ENCODE measurements around the gene ATP6V1F.

DNA sequence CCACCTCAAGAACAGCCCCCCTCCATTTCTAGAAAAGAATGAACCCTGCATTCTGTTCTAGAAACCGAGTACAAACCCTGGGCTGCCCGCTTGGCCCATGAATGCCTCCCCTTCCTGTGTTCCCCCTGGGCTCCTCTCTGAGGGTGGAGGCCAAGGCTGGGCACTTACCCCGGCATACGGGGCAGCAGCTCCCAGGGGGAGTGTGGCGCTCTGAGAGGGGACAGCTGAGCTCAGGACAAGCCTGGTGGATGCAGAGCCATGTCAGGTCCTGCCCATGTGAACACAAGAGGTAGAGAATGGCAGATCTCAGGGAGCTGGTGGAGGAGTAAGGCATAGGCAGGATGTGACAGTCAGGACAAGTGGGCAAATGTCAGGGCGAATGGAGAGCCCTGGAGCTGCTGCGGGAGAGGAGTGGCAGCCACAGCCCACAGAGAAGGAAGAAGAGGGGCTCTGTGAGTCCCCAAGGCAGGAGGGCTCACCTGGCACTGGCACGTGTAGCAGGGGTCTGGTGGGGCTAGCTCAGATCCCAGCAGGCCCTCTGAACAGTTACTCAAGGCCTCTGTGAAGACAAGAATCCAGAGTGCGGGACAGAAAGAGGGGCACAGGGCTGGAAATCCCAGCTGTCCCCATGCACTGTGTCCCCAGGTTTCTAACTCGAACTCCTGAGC is 18.9 kb downstream of the ATP6V1F start:
- TF ChIP-seq, protein P1, sequence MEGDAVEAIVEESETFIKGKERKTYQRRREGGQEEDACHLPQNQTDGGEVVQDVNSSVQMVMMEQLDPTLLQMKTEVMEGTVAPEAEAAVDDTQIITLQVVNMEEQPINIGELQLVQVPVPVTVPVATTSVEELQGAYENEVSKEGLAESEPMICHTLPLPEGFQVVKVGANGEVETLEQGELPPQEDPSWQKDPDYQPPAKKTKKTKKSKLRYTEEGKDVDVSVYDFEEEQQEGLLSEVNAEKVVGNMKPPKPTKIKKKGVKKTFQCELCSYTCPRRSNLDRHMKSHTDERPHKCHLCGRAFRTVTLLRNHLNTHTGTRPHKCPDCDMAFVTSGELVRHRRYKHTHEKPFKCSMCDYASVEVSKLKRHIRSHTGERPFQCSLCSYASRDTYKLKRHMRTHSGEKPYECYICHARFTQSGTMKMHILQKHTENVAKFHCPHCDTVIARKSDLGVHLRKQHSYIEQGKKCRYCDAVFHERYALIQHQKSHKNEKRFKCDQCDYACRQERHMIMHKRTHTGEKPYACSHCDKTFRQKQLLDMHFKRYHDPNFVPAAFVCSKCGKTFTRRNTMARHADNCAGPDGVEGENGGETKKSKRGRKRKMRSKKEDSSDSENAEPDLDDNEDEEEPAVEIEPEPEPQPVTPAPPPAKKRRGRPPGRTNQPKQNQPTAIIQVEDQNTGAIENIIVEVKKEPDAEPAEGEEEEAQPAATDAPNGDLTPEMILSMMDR (optimal IDR thresholded peaks at IDR 0.05 in 1 of 3, IDR thresholded peaks at IDR 0.05 in 1 of 3, conservative IDR thresholded peaks at IDR 0.05 in 1 of 3; ENCODE audit: extremely low read depth in 1 of 3, insufficient read depth in 2 of 3, low read length in 3 of 3): no peak
- TF ChIP-seq EZH2 (IDR thresholded peaks at IDR 0.05; ENCODE audit: low read length): no peak
